ENCODE measurements around the gene IL6R. TPM values are rescaled to one million over a fixed set of nuclear protein-coding genes. Genes with fewer than 3 reads are reported as not detected.

The IL6R gene
- total RNA-seq, 1 donor from 2014 or later: 2.2 TPM

DNA sequence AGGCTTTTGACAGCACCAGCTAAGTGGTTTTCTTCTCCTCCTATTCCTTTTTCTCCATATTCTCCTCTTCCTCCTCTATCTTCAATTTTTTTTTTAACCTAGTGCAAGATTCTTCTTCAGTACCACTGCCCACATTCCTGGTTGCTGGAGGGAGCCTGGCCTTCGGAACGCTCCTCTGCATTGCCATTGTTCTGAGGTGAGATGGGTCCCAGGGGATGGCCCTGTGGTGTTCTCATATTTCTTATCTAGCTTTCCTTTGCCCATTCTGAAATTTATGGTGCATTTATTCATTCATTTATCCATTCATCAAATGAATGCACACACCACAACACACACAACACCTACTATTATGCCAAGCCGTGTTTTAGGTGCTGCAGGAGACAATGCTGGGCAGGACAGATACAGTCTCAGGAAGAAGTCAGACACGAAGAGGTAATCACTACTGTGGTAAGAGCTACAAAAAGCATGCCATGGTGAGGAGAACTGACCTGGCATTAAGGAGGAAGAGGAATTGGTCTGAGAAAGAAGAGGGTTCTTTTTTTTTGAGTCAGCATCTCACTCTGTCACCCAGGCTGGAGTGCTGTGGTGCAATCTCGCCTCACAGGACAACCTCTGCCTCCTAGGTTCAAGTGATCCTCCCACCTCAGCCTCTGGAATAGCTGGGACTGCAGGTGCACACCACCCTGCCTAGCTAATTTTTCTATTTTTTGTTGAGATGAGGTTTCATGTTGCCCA, 49.4 kb downstream of the IL6R start:
- H3K27ac Mint-ChIP-seq (ENCODE audit: unreplicated experiment): peak overlapping the region; percentile 29
- Histone ChIP-seq H3K27ac (ENCODE audit: low read depth, low read length) (no peak overlapping the region), H3K4me3 (ENCODE audit: insufficient read depth, low read depth, low read length) (no peak overlapping the region), H3K79me2 (ENCODE audit: insufficient read depth, low read length) (no peaks in the 10 kb centered on the region), H3K4me1 (ENCODE audit: insufficient read depth, low read length) (peaks cover 10% of the 10 kb centered on the region), H3K9ac (ENCODE audit: low read length) (no peak overlapping the region), H2AFZ (ENCODE audit: low read depth, low read length) (no peak overlapping the region), H3K4me2 (ENCODE audit: low read length) (no peak overlapping the region), H3K9me3 (ENCODE audit: insufficient read depth, low read depth, low read length) (no peaks in the 10 kb centered on the region), H3K27me3 (ENCODE audit: insufficient read depth, low read length) (peaks cover 3% of the 10 kb centered on the region), H4K20me1 (ENCODE audit: insufficient read depth, low read length) (no peaks in the 10 kb centered on the region), H3K36me3 (ENCODE audit: insufficient read depth, low read length) (no peaks in the 10 kb centered on the region)
- H3K27me3 Mint-ChIP-seq (ENCODE audit: low read depth, unreplicated experiment): peaks cover 24% of the 10 kb centered on the region
- H3K4me1 Mint-ChIP-seq (ENCODE audit: low read depth, unreplicated experiment): peaks cover 14% of the 10 kb centered on the region
- H3K4me3 Mint-ChIP-seq (ENCODE audit: unreplicated experiment): no peak overlapping the region
- H3K9me3 Mint-ChIP-seq (ENCODE audit: unreplicated experiment): no peaks in the 10 kb centered on the region
- no peak for TF ChIP-seq EZH2 (IDR thresholded peaks at IDR 0.05; ENCODE audit: insufficient read depth, low read length)
- TF ChIP-seq, protein P1, sequence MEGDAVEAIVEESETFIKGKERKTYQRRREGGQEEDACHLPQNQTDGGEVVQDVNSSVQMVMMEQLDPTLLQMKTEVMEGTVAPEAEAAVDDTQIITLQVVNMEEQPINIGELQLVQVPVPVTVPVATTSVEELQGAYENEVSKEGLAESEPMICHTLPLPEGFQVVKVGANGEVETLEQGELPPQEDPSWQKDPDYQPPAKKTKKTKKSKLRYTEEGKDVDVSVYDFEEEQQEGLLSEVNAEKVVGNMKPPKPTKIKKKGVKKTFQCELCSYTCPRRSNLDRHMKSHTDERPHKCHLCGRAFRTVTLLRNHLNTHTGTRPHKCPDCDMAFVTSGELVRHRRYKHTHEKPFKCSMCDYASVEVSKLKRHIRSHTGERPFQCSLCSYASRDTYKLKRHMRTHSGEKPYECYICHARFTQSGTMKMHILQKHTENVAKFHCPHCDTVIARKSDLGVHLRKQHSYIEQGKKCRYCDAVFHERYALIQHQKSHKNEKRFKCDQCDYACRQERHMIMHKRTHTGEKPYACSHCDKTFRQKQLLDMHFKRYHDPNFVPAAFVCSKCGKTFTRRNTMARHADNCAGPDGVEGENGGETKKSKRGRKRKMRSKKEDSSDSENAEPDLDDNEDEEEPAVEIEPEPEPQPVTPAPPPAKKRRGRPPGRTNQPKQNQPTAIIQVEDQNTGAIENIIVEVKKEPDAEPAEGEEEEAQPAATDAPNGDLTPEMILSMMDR (IDR thresholded peaks at IDR 0.05; ENCODE audit: insufficient read depth, low read depth, low read length): no peak
- H3K36me3 Mint-ChIP-seq (ENCODE audit: low read depth, unreplicated experiment): peaks cover 7% of the 10 kb centered on the region
- DNase-seq (ENCODE audit: low read depth) (no peak), FAIRE-seq (no peak)

GRCh38 chr1:154456631-154457030, 51.5 kb downstream of the IL6R start:
- H3K27me3 Mint-ChIP-seq (ENCODE audit: low read depth, unreplicated experiment): peaks cover 22% of the 10 kb centered on the region
- H3K9me3 Mint-ChIP-seq (ENCODE audit: unreplicated experiment): no peaks in the 10 kb centered on the region
- H3K27ac Mint-ChIP-seq (ENCODE audit: unreplicated experiment): no peak overlapping the region
- Histone ChIP-seq H3K27ac (ENCODE audit: low read depth, low read length) (no peak overlapping the region), H3K9me3 (ENCODE audit: insufficient read depth, low read depth, low read length) (no peaks in the 10 kb centered on the region), H3K27me3 (ENCODE audit: insufficient read depth, low read length) (no peaks in the 10 kb centered on the region), H4K20me1 (ENCODE audit: insufficient read depth, low read length) (no peaks in the 10 kb centered on the region), H3K4me3 (ENCODE audit: insufficient read depth, low read depth, low read length) (no peak overlapping the region), H3K9ac (ENCODE audit: low read length) (no peak overlapping the region), H2AFZ (ENCODE audit: low read depth, low read length) (no peak overlapping the region), H3K79me2 (ENCODE audit: insufficient read depth, low read length) (no peaks in the 10 kb centered on the region), H3K4me2 (ENCODE audit: low read length) (no peak overlapping the region), H3K4me1 (ENCODE audit: insufficient read depth, low read length) (peaks cover 10% of the 10 kb centered on the region), H3K36me3 (ENCODE audit: insufficient read depth, low read length) (no peaks in the 10 kb centered on the region)
- H3K4me3 Mint-ChIP-seq (ENCODE audit: unreplicated experiment): no peak overlapping the region
- no peak for DNase-seq (ENCODE audit: low read depth)
- H3K36me3 Mint-ChIP-seq (ENCODE audit: low read depth, unreplicated experiment): peaks cover 6% of the 10 kb centered on the region
- peaks cover 14% of the 10 kb centered on the region for H3K4me1 Mint-ChIP-seq (ENCODE audit: low read depth, unreplicated experiment)
- no peak for FAIRE-seq
- TF ChIP-seq, protein P1 (IDR thresholded peaks at IDR 0.05; ENCODE audit: insufficient read depth, low read depth, low read length): no peak
- TF ChIP-seq EZH2 (IDR thresholded peaks at IDR 0.05; ENCODE audit: insufficient read depth, low read length): no peak

- Mint-ChIP-seq H3K27me3 (ENCODE audit: low read depth, unreplicated experiment) (peaks cover 8% of the 10 kb centered on the region), H3K36me3 (ENCODE audit: low read depth, unreplicated experiment) (peaks cover 2% of the 10 kb centered on the region), H3K4me3 (ENCODE audit: unreplicated experiment) (no peak overlapping the region), H3K27ac (ENCODE audit: unreplicated experiment) (no peak overlapping the region), H3K9me3 (ENCODE audit: unreplicated experiment) (peaks cover 3% of the 10 kb centered on the region), H3K4me1 (ENCODE audit: low read depth, unreplicated experiment) (peaks cover 14% of the 10 kb centered on the region)
- H3K36me3 ChIP-seq (ENCODE audit: insufficient read depth, low read length): no peaks in the 10 kb centered on the region
- no peak overlapping the region for H3K27ac ChIP-seq (ENCODE audit: low read depth, low read length)
- H3K4me2 ChIP-seq (ENCODE audit: low read length): no peak overlapping the region
- H3K4me3 ChIP-seq (ENCODE audit: insufficient read depth, low read depth, low read length): no peak overlapping the region
- H4K20me1 ChIP-seq (ENCODE audit: insufficient read depth, low read length): no peaks in the 10 kb centered on the region
- no peak overlapping the region for H3K9ac ChIP-seq (ENCODE audit: low read length)
- DNase-seq (ENCODE audit: low read depth): no peak
- H3K27me3 ChIP-seq (ENCODE audit: insufficient read depth, low read length): no peaks in the 10 kb centered on the region
- FAIRE-seq: no peak
- H2AFZ ChIP-seq (ENCODE audit: low read depth, low read length): no peak overlapping the region
- H3K9me3 ChIP-seq (ENCODE audit: insufficient read depth, low read depth, low read length): no peaks in the 10 kb centered on the region
- no peaks in the 10 kb centered on the region for H3K79me2 ChIP-seq (ENCODE audit: insufficient read depth, low read length)
- H3K4me1 ChIP-seq (ENCODE audit: insufficient read depth, low read length): peaks cover 9% of the 10 kb centered on the region
- no peak for TF ChIP-seq EZH2 (IDR thresholded peaks at IDR 0.05; ENCODE audit: insufficient read depth, low read length)
- TF ChIP-seq, protein P1 (IDR thresholded peaks at IDR 0.05; ENCODE audit: insufficient read depth, low read depth, low read length): no peak
Observed at GRCh38 chr1:154459080-154459479, 53.9 kb downstream of the IL6R start.

Data from astrocyte (in vitro differentiated cells and primary cell).